ENCODE measurements around the gene MTFR1L.

The MTFR1L gene

DNA sequence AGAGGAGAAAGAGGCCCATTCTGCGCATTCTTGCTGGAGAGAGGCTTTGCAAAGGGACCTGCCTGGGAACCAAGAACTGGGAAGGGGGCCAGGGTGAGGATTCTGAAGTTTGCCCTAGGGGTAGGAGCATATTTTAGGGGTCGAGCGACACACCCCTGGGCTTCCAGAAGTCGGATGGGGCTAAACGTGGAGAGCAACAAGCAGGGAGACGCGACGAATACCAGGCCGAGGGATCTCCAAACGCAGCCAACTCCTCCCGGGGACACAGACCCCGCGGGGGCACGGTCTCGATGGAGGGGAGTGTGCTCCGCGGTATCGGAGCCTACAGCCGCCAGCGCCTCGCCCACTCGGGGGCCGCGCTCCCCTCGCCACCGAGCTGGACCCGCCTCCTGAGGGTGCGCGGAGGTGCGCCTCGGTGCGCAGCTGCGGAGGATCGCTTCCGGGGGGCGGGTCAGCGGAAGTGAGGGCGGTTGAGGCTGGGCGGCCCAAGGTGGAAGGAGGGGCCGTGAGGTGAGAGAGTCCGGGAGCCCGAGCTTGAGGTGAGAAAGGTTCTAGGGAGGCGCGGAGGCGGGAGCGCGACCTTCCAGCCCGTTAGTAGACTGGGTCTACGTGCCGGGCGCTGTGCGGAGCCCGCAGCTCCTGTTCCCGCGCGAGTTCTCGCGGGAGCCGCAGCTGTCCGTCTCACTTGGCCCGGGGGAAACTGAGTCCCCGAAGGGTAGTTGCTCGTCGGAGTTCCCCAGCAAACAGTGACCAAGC, at the start of gene MTFR1L:
Gene MTFR1L (plus strand): TSS at position 464 of the 756 bp plus-strand sequence. CDS start 3,151 bp downstream, outside the sequence.
- peak; percentile 87 for DNase-seq

DNA sequence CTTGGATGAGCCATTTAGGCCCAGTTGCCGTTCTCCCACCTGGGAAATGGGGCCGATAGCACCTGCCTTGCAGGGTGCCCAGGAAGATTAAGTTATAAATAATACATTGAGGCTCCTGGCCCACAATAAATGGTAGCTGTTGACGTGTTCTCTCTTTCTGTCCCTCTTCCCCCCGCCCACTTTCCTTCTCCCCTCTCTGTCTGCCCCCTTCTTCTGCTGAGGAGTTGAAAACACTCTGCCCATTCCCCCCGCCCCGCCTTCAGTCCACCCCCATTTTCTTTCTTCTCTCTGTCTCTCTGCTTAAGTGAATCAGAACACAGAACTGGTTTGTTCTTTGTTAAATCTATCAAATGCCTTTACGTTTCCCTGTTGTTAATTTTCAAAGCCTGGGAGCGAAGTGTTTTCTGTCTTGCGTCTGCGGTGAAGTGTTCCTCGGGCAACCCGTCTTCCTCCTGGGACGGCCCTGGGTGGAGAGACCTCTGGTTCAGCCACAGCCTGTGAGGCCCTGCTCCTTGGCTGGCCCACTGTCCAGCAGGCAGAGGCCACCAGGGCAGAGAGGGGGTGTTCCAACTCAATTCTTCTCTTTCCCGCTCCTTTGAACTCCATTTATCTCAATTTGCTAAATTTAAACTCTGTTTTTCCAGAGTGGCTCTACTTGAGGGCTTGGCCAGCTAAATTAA, 49.1 kb upstream of the MTFR1L start:
- no peak for DNase-seq

DNA sequence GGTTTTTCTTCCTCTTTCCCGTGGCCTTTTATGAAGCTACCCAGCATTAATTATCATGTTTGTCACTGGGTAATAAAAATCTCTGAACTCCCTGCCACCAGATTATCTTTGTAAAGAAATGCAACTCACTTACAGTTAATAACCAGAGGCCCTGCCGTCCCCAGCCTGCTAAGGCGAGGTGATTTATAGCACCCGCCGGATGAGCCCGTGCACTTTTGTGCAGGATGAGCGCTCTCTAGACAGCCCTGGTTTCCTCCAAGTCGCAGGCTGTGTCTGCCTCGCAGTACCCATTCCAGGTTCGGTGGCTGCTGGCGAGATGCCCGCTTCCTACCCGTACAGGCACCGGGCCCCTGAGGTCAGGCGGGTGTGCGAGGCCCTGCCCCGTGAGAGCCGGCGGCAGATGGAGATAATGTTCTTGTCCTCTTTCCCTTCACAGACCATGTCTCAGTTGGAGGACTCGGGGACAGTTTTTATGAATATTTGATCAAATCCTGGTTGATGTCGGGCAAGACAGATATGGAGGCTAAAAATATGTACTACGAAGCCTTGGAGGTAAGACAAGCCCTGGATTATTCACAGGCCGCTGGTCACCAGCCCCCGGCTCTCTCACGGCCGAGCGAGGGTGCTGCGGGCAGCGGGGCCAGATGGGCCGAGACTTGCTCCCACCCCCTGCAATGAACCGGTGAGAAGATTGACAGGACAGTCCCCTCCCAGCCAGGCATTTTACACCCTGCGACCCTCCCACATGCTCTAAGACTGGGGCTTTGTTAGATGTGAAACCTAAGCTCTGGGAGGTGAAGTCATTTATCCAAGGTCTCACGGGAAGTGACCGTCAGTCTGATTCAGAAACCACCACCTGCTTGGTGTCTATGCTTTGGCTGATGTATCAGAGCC, 48.3 kb upstream of the MTFR1L start:
- peak; percentile 31 for DNase-seq

DNA sequence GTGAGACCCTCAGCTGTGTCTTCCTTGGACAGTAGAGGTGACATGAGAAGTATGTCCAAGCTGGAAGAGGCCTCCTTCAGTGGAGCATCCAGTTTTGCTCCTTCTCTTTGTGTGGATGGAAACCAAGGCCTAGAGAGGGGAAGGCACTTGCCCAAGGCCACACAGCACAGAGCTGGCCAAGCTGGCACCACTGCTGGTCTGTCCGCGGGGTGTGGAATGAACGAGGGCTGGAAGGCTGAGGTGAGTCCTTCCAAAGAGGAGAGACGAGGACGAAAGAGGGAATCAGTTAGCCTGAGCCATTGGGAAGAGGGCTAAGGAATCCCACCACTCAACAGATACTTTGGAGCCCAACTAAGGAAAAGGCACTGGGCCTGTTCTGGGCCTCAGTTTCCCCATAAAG, 47.6 kb upstream of the MTFR1L start:
- DNase-seq, result no peak

DNA sequence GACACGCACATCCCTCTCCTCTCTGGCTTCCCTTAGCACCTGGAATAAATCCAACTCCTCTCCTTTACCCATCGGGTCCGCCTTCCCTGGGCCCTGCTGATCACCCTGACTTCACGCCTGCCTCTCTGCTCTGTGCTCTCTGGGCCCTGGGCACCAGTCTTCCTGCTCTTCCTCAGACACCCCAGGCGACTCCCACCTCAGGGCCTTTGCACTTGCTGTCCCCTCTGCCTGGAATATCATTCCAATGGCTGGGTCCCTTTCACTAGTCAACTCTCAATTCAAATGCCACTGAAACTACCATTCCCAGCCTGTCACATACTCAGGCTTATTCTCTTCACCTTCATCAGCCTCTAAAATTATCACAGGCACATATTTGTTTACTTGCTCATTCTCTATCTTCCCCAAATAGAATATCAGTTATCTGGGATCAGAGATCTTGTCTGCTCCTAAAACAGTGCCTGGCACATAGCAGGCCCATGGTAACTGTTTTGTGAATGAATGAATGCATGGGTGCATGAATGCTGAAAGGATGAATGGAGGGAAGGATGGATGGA, 47.0 kb upstream of the MTFR1L start:
- DNase-seq, result no peak

- no peak for DNase-seq
Observed at GRCh38 chr1:25773441-25774125, 46.2 kb upstream of the MTFR1L start.

GRCh38 chr1:25774206-25774803, 45.4 kb upstream of the MTFR1L start:
- no peak for DNase-seq

DNA sequence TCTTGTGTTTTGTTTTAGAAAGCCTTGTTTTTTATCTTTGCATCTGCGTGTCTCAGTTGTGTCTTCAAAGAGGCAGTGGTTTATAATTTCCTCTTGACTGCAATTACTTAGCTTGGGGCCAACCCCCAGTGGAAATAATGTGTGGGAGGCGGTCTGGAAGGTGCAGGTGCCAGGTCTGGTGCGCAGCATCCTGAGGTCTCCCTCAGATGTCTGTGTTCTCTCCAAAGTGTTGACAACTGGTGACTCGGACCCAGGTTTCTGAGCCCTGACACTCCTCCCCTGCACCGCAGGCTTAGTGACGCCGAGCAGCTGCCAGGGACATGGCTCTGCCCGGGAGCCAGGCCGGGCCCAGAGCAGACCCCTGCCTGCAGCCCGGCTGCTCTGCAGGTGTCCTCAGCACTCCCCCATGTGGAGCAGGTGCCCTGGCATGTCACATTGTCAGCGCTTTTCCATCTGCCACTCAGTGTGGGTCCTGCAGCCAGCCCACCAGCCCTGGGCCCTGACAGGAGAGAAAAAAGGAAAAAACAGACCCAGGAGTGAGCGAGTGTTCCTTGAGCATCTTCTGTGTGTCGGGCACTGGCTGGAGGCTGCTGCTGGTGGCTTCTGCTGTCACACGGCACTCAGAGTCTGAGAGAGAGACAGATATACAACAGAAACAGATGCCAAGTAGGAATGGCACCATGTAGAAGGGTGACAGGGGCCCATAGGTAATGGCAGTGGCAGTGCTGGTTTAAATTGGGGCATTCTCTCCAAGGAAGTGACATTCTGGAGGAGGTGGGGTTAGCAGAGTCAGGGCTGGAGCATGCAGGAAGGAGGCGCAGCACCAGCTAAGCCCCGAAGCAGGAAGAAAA, 44.6 kb upstream of the MTFR1L start:
- DNase-seq, result peak; percentile 81

DNA sequence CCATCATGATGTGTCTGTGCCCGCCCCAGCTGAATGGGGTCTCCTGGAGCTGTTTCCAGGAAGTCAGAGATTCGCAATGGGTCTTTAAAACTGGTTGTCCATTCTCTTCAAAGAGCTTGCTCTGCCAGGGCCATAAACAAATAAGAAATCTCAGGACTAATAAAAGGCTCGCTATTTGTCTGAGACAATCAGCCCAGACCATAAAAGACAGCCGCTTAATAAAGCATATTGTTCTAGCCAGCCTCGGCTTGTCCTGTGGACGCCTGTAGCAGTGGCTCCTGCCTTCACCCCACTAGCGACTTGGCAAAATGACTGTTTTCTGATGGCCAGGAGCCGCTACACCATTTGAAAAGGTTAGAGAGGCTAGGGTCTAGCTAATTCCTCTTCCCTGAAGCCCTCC, 40.4 kb upstream of the MTFR1L start:
- no peak for DNase-seq

DNA sequence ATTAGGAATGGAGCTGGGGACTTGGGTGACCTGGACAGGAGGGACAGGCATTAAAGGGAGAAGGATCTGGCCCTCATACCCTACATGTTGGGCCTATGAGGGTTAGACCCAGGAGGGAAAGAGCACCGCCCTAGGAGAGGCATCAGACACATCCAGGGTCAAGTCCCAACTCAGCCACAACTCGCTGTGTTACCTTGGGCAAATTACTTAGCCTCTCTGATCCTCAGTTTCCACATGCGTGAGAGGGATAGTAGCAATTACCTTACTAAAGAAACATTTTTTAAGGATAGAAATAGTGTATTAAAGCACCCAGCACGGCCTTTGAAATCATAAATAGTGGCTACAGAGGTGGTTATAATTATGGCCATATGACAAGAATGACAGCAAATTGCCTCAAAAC, 39.9 kb upstream of the MTFR1L start:
- DNase-seq, result no peak

GRCh38 chr1:25780318-25781129, 39.2 kb upstream of the MTFR1L start:
- DNase-seq, result no peak

DNA sequence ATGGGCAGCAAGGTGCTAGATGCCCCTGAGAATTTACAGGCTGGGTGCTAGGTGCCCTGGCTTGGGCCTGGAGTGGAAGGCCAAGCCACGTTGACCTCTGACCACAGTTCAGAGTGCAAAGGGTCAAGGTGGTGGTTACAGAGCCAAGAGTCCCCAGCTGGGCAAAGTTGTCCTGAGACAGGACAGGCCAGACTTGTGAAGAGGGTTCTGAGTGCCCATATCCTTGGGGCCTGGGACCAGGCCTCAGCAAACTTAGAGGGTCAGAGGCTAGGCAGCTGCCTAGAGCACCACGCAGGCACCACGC, 38.7 kb upstream of the MTFR1L start:
- DNase-seq, result no peak

GRCh38 chr1:25782608-25783201, 37.0 kb upstream of the MTFR1L start:
- no peak for DNase-seq

GRCh38 chr1:25784575-25785051, 35.1 kb upstream of the MTFR1L start:
- no peak for DNase-seq

- no peak for DNase-seq
Observed at GRCh38 chr1:25785333-25786067, 34.3 kb upstream of the MTFR1L start.

- no peak for DNase-seq
Observed at GRCh38 chr1:25786887-25787759, 32.6 kb upstream of the MTFR1L start.

DNA sequence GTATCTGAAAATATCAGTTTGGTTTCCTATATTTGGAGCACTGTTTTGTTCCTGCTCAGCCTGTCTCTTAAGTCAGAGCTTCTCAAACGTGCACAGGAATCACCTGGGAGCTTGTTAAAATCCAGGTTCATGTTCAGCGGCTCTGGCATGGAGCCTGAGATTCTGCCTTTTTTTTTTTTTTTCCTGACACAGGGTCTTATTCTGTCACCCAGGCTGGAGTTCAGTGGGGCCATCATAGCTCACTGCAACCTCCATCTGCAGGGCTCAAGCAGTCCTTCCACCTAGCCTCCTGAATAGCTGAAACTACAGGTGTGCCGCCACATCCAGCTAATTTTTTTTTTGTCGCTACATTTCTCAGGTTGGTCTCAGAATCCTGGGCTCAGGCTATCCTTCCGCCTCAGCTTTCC, 32.0 kb upstream of the MTFR1L start:
- DNase-seq, result no peak

- DNase-seq, result no peak
Observed at GRCh38 chr1:25790472-25790871, 29.3 kb upstream of the MTFR1L start.

All from activated CD4-positive, alpha-beta T cell treated with anti-CD3 and anti-CD28 coated beads for 1 hour (primary cell).